K562 treated with DMSO at 1 percent for 12 hours (cell line): ENCODE data around the gene SAPCD1. TPM values are rescaled to one million over a fixed set of nuclear protein-coding genes. Genes with fewer than 3 reads are reported as not detected.

ENCODE experiments used
- total RNA-seq: library from RNA; unstranded; fragments of 300-600 nt; gene quantifications from 2 replicates; pipeline ENCODE4 v1.2.3, GENCODE V29; 2022; ENCODE audit not compliant: insufficient read depth

The SAPCD1 gene
- total RNA-seq = 6.8 and 8.2 TPM in 2 replicates

GRCh38 chr6:31762356-31762755, at the start of gene SAPCD1:
Gene SAPCD1 (plus strand): TSS chr6:31762656. CDS start chr6:31763055, 399 bp downstream.

DNA sequence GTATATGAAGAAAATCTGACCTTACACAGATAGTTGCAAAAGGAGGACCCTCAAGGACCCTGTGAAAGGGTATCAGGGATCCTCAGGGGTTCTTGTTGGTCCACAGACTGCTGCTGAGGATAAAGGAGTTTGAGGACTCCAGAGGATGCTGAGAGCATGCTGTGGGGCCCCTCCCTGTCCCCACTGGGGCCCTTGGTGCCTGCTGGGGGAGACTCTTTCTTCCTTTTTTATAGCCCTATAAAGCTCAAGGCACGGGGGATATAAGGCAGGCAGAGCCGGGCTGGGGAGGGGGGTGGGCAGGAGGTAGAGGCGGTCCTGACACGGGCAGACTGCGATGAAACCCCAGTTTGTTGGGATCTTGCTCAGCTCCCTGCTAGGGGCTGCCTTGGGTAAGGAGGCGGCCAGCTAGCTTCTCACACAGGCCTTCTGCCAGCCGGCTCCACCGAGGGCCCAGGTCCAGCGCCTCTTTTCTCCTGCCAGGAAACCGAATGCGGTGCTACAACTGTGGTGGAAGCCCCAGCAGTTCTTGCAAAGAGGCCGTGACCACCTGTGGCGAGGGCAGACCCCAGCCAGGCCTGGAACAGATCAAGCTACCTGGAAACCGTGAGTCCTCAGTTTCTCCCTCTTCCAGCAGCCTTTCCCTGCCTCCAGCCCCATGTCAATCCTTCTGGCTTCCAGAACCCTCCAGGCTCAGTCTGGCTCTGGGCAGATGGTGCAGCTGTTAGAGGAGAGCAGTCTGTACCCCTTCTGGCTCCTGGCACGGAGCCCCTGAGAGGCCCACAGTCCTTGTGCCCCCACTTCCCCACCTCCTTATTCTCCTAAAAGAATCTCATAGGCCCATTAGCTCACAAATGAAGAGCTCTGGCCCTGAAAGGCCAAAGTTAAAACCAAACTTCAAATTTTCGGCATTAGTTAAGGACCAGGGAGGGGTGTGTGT, 47.2 kb upstream of the SAPCD1 start, which contains the start of gene LY6G6D:
Gene LY6G6D (plus strand): TSS at position 327 of the 937 bp plus-strand sequence. CDS start 8 bp downstream, at position 335.

GRCh38 chr6:31721351-31722020, 41.0 kb upstream of the SAPCD1 start, which contains the start of gene LY6G6C:
Gene LY6G6C (minus strand): TSS chr6:31721746. CDS start chr6:31721679, 67 bp downstream.

DNA sequence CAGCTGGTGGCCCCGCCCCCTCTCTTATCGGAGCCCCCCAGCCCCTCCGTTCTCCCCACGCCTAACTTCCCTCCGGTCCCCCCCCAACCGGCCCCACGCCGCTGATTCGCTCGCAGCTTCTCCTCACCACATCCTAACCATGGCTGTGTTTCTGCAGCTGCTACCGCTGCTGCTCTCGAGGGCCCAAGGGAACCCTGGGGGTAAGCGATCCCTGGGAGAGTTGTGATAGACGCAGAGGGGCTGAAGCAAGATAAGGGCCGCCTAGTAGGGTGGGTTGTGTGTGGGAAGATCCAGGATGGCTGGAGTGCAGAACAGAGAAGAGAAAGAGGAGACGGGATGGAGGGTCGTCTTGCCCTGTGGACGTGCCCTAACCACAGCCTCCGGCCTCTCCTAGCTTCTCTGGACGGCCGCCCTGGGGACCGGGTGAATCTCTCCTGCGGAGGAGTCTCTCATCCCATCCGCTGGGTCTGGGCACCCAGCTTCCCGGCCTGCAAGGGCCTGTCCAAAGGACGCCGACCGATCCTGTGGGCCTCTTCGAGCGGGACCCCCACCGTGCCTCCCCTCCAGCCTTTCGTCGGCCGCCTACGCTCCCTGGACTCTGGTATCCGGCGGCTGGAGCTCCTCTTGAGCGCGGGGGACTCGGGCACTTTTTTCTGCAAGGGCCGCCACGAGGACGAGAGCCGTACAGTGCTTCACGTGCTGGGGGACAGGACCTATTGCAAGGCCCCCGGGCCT, 39.0 kb upstream of the SAPCD1 start, which contains the start of gene MPIG6B:
Gene MPIG6B (plus strand): TSS at position 129 of the 735 bp plus-strand sequence. CDS start 11 bp downstream, at position 140.

GRCh38 chr6:31728767-31729514, 33.5 kb upstream of the SAPCD1 start, which contains the start of gene DDAH2:
Gene DDAH2 (minus strand): TSS chr6:31729299. CDS start chr6:31729161, 138 bp downstream.

GRCh38 chr6:31736021-31736767, 26.3 kb upstream of the SAPCD1 start, which contains the start of gene CLIC1:
Gene CLIC1 (minus strand): TSS chr6:31736530. CDS start chr6:31736300, 230 bp downstream.

GRCh38 chr6:31739639-31740396, 22.6 kb upstream of the SAPCD1 start, which contains the start of gene MSH5:
Gene MSH5 (plus strand): TSS chr6:31740005. CDS start chr6:31740467, 462 bp downstream.

DNA sequence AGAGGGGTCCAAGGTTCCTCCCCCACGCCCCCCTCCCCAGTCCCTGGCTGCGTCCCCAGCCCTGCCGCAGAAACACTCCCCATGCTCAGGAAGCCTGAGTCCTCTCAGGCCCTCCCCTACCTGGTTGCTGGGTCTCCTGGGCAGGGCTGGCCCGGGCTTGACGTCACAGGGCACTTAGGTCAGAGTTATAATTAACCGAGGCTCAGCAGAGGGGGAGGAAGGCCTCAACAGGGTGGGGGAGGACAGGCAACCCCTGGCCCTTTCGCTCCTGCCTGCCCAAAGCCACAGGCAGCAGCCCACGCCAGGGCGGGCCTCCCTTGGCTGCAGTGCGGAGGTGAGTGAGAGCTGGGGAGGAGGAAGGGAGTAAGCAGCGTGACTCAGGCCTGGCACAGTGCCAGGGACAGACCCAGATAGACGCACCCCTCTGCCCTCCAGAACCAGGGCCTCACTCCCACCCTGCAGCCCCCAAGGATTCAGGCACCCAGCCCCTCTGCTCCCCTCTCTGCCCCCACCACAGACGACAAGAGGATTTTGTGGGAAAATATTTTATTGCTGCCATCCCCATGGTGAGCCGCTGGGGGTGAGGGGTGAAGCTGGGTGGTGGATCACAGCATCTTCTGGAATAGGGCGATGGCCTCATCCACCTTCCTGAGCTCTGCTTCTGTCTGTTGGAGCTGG, 14.7 kb downstream of the SAPCD1 start, which contains the start of gene VWA7:
Gene VWA7 (minus strand): TSS at position 340 of the 678 bp plus-strand sequence. CDS start 549 bp downstream, outside the sequence.

GRCh38 chr6:31795616-31796298, 33.3 kb downstream of the SAPCD1 start, which contains the start of gene VARS1:
Gene VARS1 (minus strand): TSS chr6:31795752. CDS start chr6:31795217, 535 bp downstream.

GRCh38 chr6:31806470-31807272, 44.2 kb downstream of the SAPCD1 start, which contains the start of gene LSM2:
Gene LSM2 (minus strand): TSS chr6:31806966. CDS start chr6:31806757, 209 bp downstream.

Other genes starting within 250 kb of the SAPCD1 start
- gene MCCD1, start 233.7 kb upstream of the SAPCD1 start, total RNA-seq = not detected in 2 replicates
- gene DDX39B, start 220.7 kb upstream of the SAPCD1 start, total RNA-seq = 110 and 208 TPM in 2 replicates
- not detected in 2 replicates for gene ATP6V1G2, start 216.0 kb upstream of the SAPCD1 start, total RNA-seq
- 65.2 and 74.9 TPM in 2 replicates for gene NFKBIL1, start 215.0 kb upstream of the SAPCD1 start, total RNA-seq
- gene LTA, start 190.4 kb upstream of the SAPCD1 start, total RNA-seq = 1.2 TPM in 1 of 2 replicates, not detected in the other
- gene TNF, start 187.1 kb upstream of the SAPCD1 start, total RNA-seq = not detected in 2 replicates
- 1.1 TPM in 1 of 2 replicates, not detected in the other for gene LTB, start 180.2 kb upstream of the SAPCD1 start, total RNA-seq
- gene LST1, start 176.4 kb upstream of the SAPCD1 start, total RNA-seq = 3.7 and 5.1 TPM in 2 replicates
- 2.2 TPM in 1 of 2 replicates, not detected in the other for gene NCR3, start 169.7 kb upstream of the SAPCD1 start, total RNA-seq
- 8.8 and 20.6 TPM in 2 replicates for gene AIF1, start 147.4 kb upstream of the SAPCD1 start, total RNA-seq
- 149 and 261 TPM in 2 replicates for gene PRRC2A, start 141.9 kb upstream of the SAPCD1 start, total RNA-seq
- 285 and 425 TPM in 2 replicates for gene BAG6, start 110.0 kb upstream of the SAPCD1 start, total RNA-seq
- gene APOM, start 106.8 kb upstream of the SAPCD1 start, total RNA-seq = 3.6 and 14.1 TPM in 2 replicates
- 22.4 and 35.6 TPM in 2 replicates for gene C6orf47, start 101.9 kb upstream of the SAPCD1 start, total RNA-seq
- gene GPANK1, start 97.7 kb upstream of the SAPCD1 start, total RNA-seq = 48.9 and 50.1 TPM in 2 replicates
- gene CSNK2B, start 96.6 kb upstream of the SAPCD1 start, total RNA-seq = 524 and 598 TPM in 2 replicates
- gene LY6G5B, start 92.7 kb upstream of the SAPCD1 start, total RNA-seq = 2.1 and 12.9 TPM in 2 replicates
- gene LY6G5C, start 81.6 kb upstream of the SAPCD1 start, total RNA-seq = not detected in 2 replicates
- gene ABHD16A, start 59.3 kb upstream of the SAPCD1 start, total RNA-seq = 80.3 and 103 TPM in 2 replicates
- gene LY6G6F, start 55.8 kb upstream of the SAPCD1 start, total RNA-seq = not detected in 2 replicates
- gene LY6G6D, start 47.3 kb upstream of the SAPCD1 start, total RNA-seq = not detected in 2 replicates
- gene LY6G6C, start 40.9 kb upstream of the SAPCD1 start, total RNA-seq = not detected in 2 replicates
- not detected in 2 replicates for gene MPIG6B, start 39.3 kb upstream of the SAPCD1 start, total RNA-seq
- gene DDAH2, start 33.4 kb upstream of the SAPCD1 start, total RNA-seq = 45.6 and 57.2 TPM in 2 replicates
- gene CLIC1, start 26.1 kb upstream of the SAPCD1 start, total RNA-seq = 1,195 and 1,297 TPM in 2 replicates
- 14.8 and 39.6 TPM in 2 replicates for gene MSH5, start 22.7 kb upstream of the SAPCD1 start, total RNA-seq
- 1.5 and 6.2 TPM in 2 replicates for gene VWA7, start 14.7 kb downstream of the SAPCD1 start, total RNA-seq
- gene VARS1, start 33.1 kb downstream of the SAPCD1 start, total RNA-seq = 86.3 and 98.8 TPM in 2 replicates
- 150 and 173 TPM in 2 replicates for gene LSM2, start 44.3 kb downstream of the SAPCD1 start, total RNA-seq
- 3.4 and 6.2 TPM in 2 replicates for gene HSPA1L, start 52.6 kb downstream of the SAPCD1 start, total RNA-seq
- 632 and 775 TPM in 2 replicates for gene HSPA1A, start 52.9 kb downstream of the SAPCD1 start, total RNA-seq
- gene HSPA1B, start 65.1 kb downstream of the SAPCD1 start, total RNA-seq = 409 and 626 TPM in 2 replicates
- 218 and 311 TPM in 2 replicates for gene NEU1, start 100.2 kb downstream of the SAPCD1 start, total RNA-seq
- 9.6 and 13.1 TPM in 2 replicates for gene SLC44A4, start 116.3 kb downstream of the SAPCD1 start, total RNA-seq
- gene EHMT2, start 135.0 kb downstream of the SAPCD1 start, total RNA-seq = 62.9 and 90.8 TPM in 2 replicates
- gene ZBTB12, start 139.4 kb downstream of the SAPCD1 start, total RNA-seq = 3.8 and 4.7 TPM in 2 replicates
- gene C2, start 165.1 kb downstream of the SAPCD1 start, total RNA-seq = 8.2 and 11.3 TPM in 2 replicates
- 1.1 TPM in 1 of 2 replicates, not detected in the other for gene CFB, start 183.4 kb downstream of the SAPCD1 start, total RNA-seq
- gene NELFE, start 196.3 kb downstream of the SAPCD1 start, total RNA-seq = 77.2 and 101 TPM in 2 replicates
- 52.5 and 70.7 TPM in 2 replicates for gene SKIC2, start 196.5 kb downstream of the SAPCD1 start, total RNA-seq
- 16.1 and 31.2 TPM in 2 replicates for gene DXO, start 209.5 kb downstream of the SAPCD1 start, total RNA-seq
- 1.9 and 6.4 TPM in 2 replicates for gene C4A, start 219.4 kb downstream of the SAPCD1 start, total RNA-seq